ENCODE results near the gene AHNAK. TPM values are rescaled to one million over a fixed set of nuclear protein-coding genes. Genes with fewer than 3 reads are reported as not detected.

AHNAK gene
- total and polyA plus RNA-seq, 2 donors (not counting 3 experiments of a cell fraction or from before 2014, with no cell fraction given): 35.2 to 436 TPM

- no peak for TF ChIP-seq EZH2 (IDR thresholded peaks at IDR 0.05; ENCODE audit: borderline replicate concordance, low read depth, low read length, severe bottlenecking)
- TF ChIP-seq MYC (IDR thresholded peaks at IDR 0.05; ENCODE audit: low read depth, low read length): no peak
- TF ChIP-seq POLR2A (IDR thresholded peaks at IDR 0.05; ENCODE audit: low read depth, low read length): no peak
- no peak for TF ChIP-seq GATA2 (IDR thresholded peaks at IDR 0.05; ENCODE audit: insufficient read depth, insufficient read length, low read depth, low read length)
- no peak for TF ChIP-seq MAX (IDR thresholded peaks at IDR 0.05; ENCODE audit: insufficient read depth, insufficient read length)
- no peak for TF ChIP-seq FOS (IDR thresholded peaks at IDR 0.05; ENCODE audit: borderline replicate concordance, insufficient read depth, low read length)
- no peak for TF ChIP-seq JUN (IDR thresholded peaks at IDR 0.05; ENCODE audit: borderline replicate concordance, insufficient read depth, insufficient read length, low read depth)
- no peak for TF ChIP-seq CTCF (IDR thresholded peaks at IDR 0.05; ENCODE audit: extremely low read depth in 1 of 2, insufficient read depth in 1 of 2, low read depth in 1 of 2, low read length in 2 of 2)
- TF ChIP-seq POLR2AphosphoS5 (IDR thresholded peaks at IDR 0.05; ENCODE audit: insufficient read depth, low read depth, low read length): no peak
- H3K4me2 ChIP-seq (ENCODE audit: insufficient read depth, low read length): no peak overlapping the region
- BruUV-seq (replicated peaks): no TSS peak
- intact Hi-C loops (cut with micrococcal nuclease) (loop anchor here (1.0 to 5.0 kb wide), 7 partner anchors 16 to 486 kb away; partner anchors contain the start of genes EML3, ROM1, SLC3A2 and STX5), dilution Hi-C loops (cut with MboI; ENCODE audit: extremely low pct_ligation_motif_present, low sequenced_read_pairs) (no loop called here)
- H3K9me1 ChIP-seq (replicated peaks; ENCODE audit: control insufficient read depth, extremely low read depth, insufficient read depth, low read length): no peaks in the 10 kb centered on the region
- no peak overlapping the region for H3K27ac ChIP-seq (ENCODE audit: insufficient read depth, low read depth, low read length)
- FAIRE-seq: no peak
- CTCF ChIA-PET: interaction anchor here (0.6 to 4.7 kb wide), 23 partner anchors 8 to 390 kb away, joined by 3 to 122 read pairs (median 8); partner anchors contain the start of genes B3GAT3, C11orf98, CSKMT and EEF1G
- H3K79me2 ChIP-seq (ENCODE audit: control insufficient read depth, insufficient read depth, low read length): no peaks in the 10 kb centered on the region
- no peaks in the 10 kb centered on the region for H3K36me3 ChIP-seq (ENCODE audit: control insufficient read depth in 2 of 2, extremely low read depth in 1 of 2, insufficient read depth in 2 of 2, low read length in 2 of 2)
- H3K9ac ChIP-seq (replicated peaks; ENCODE audit: extremely low read depth, insufficient read depth, low read length): no peak overlapping the region
- no peaks in the 10 kb centered on the region for H3K27me3 ChIP-seq (ENCODE audit: control insufficient read depth in 2 of 2, insufficient read depth in 2 of 2, low read length in 2 of 2)
- no peak overlapping the region for H2AFZ ChIP-seq (ENCODE audit: low read depth, low read length)
- no peaks in the 10 kb centered on the region for H3K9me3 ChIP-seq (replicated peaks; ENCODE audit: control insufficient read depth, insufficient read depth, low read length)
- peaks cover 4% of the 10 kb centered on the region for H3K4me1 ChIP-seq (ENCODE audit: control insufficient read depth, extremely low read depth, insufficient read depth, low read length)
- no peaks in the 10 kb centered on the region for H4K20me1 ChIP-seq (replicated peaks; ENCODE audit: control insufficient read depth, extremely low read depth, insufficient read depth, low read length)
- H3K4me3 ChIP-seq (replicated peaks in 1 of 3; ENCODE audit: insufficient read depth in 1 of 3, low read depth in 1 of 3, low read length in 3 of 3): no peak overlapping the region
- DNase-seq (ENCODE audit: low read depth, low spot score): no peak
- POLR2A ChIA-PET: interaction anchor here (0.6 to 0.8 kb wide), 2 partner anchors 16 to 445 kb away, joined by 3 read pairs; no protein-coding TSS in a partner anchor
These were observed 150.6 kb downstream of the AHNAK start for GRCh38 chr11:62395885-62396551.
